Peyer's patch (tissue), 4 donors: ENCODE results near the gene ZNF552.

Experiments
- POLR2A ChIP-seq, 2 donors: fragments of 450-650 bp; IDR thresholded peaks; one replicate each; pipeline ENCODE4 v1.5.1; 2017; ENCODE audit warnings: antibody characterized with exemption in 2 of 2, mild to moderate bottlenecking in 2 of 2, moderate library complexity in 2 of 2
- TF ChIP-seq, protein P1 (sequence below), 6 experiments: fragments of 450-650 bp in 4 of 6; fragments of 200-600 bp in 2 of 6; sonication (generic) in 1 of 6; IDR thresholded peaks; one replicate each; pipeline ENCODE4 v1.5.1; 2017 to 2019; ENCODE audit warnings: antibody characterized with exemption in 6 of 6, mild to moderate bottlenecking in 3 of 6, moderate library complexity in 1 of 6

DNA sequence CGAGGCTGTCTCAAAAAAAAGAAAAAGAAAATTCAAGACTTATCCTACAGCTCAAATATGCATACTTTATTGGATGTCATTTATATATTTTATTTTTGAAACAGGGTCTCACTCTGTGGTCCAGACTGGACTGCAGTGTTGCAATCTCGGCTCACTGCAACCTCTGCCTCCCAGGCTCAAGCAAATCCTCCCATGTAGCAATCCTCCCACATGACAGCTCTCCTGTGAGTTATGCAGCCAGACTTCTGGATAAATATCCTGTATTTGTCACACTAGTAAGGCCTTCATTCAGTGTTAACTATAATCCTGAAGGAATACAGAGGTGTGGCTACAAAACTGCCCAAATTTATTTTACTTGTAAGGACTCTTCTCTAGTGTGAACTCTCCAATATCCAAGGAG is 7.2 kb downstream of the ZNF552 start:
- TF ChIP-seq, protein P1, sequence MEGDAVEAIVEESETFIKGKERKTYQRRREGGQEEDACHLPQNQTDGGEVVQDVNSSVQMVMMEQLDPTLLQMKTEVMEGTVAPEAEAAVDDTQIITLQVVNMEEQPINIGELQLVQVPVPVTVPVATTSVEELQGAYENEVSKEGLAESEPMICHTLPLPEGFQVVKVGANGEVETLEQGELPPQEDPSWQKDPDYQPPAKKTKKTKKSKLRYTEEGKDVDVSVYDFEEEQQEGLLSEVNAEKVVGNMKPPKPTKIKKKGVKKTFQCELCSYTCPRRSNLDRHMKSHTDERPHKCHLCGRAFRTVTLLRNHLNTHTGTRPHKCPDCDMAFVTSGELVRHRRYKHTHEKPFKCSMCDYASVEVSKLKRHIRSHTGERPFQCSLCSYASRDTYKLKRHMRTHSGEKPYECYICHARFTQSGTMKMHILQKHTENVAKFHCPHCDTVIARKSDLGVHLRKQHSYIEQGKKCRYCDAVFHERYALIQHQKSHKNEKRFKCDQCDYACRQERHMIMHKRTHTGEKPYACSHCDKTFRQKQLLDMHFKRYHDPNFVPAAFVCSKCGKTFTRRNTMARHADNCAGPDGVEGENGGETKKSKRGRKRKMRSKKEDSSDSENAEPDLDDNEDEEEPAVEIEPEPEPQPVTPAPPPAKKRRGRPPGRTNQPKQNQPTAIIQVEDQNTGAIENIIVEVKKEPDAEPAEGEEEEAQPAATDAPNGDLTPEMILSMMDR (IDR thresholded peaks at IDR 0.05), result no peak
- no peak for TF ChIP-seq POLR2A (IDR thresholded peaks at IDR 0.05)
